GM18858 (cell line): ENCODE results near the gene NOL4L.
"Not testable (repeated sequence)": the region's sequence is repeated elsewhere in the genome, so short reads cannot be mapped to it uniquely, and the experiment has no call there.

Source experiments
- ATAC-seq: cut with Tn5 transposase; IDR thresholded peaks from one replicate; pipeline ENCODE4 v1.9.1; 2021; ENCODE audit not compliant: unreplicated experiment

NOL4L gene

DNA sequence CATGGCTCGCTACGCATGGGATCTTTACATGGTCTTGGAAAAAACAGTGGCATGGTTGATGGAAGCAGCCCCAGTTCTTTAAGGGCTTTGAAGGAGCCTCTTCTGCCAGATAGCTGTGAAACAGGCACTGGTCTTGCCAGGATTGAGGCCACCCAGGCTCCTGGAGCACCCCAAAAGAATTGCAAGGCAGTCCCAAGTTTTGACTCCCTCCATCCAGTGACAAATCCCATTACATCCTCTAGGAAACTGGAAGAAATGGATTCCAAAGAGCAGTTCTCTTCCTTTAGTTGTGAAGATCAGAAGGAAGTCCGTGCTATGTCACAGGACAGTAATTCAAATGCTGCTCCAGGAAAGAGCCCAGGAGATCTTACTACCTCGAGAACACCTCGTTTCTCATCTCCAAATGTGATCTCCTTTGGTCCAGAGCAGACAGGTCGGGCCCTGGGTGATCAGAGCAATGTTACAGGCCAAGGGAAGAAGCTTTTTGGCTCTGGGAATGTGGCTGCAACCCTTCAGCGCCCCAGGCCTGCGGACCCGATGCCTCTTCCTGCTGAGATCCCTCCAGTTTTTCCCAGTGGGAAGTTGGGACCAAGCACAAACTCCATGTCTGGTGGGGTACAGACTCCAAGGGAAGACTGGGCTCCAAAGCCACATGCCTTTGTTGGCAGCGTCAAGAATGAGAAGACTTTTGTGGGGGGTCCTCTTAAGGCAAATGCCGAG lies 148.8 kb downstream of the NOL4L start:
- ATAC-seq, result no peak

GRCh38 chr20:32435449-32436107 lies 149.6 kb downstream of the NOL4L start:
- ATAC-seq, result no peak

DNA sequence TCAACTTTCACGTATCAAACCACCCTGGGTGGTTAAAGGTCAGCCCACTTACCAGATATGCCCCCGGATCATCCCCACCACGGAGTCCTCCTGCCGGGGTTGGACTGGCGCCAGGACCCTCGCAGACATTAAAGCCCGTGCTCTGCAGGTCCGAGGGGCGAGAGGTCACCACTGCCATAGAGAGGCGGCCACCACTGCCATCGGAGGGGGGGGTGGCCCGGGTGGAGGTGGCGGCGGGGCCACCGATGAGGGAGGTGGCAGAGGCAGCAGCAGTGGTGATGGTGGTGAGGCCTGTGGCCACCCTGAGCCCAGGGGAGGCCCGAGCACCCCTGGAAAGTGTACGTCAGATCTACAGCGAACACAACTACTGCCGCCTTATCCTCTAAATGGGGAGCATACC lies 150.7 kb downstream of the NOL4L start:
- no peak for ATAC-seq

GRCh38 chr20:32433311-32434021 lies 151.7 kb downstream of the NOL4L start:
- ATAC-seq, result no peak

DNA sequence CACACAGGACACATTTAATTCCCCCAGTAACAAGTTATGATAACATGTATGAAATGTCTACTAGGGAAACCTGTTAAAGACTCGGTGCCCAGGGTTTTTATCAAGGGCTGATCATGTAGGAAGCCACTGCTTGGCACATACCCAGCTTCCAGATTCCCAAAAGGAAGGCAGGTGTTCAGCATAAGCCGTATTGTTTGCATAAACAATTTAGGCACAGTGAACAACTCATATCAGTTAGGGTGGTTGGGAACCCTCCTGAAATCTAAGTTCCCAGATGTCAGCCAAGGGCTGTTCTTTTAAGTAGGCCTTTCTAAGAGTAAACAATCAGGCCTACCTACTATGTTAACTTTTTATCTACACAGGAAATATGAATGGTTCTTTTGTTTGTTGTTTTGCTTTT lies 152.9 kb downstream of the NOL4L start:
- ATAC-seq, result no peak

DNA sequence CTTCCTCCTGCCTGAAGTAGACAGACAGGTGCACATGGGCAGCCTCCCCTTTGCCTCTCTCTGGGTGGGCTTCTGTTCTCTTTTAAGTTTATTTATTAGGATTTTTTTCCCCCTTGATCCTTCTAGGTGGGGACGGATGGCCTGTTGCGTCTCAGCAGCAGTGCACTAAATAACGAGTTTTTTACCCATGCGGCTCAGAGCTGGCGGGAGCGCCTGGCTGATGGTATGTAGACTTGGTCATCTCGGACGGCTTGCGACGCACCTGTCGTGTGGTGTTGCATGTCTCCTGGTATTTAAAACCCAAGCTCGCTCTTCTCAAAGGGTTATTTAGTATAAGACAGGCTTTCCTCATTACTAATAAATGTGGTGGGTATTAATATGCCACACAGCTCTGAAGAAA lies 153.7 kb downstream of the NOL4L start:
- ATAC-seq, result no peak

- ATAC-seq, result no peak
These were observed 155.3 kb downstream of the NOL4L start for GRCh38 chr20:32429745-32430360.

DNA sequence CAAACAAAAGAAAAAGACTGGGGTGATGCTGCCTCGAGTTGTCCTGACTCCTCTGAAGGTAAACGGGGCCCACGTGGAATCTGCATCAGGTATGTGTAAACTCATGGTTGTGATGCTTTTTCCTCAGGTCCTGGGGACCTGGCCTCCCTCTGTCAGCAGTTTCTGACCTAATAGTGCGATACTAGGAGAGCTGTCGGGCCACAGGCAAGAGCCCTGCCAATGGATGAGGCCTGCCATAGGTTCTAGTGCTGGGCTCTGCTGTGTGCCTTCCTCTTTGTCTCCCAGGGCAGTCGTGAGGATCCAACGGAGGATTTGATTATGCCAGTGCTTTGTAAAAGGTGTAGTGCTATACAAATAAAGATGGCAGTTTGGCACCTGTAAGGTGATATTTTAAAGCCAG lies 155.8 kb downstream of the NOL4L start:
- ATAC-seq, result no peak

DNA sequence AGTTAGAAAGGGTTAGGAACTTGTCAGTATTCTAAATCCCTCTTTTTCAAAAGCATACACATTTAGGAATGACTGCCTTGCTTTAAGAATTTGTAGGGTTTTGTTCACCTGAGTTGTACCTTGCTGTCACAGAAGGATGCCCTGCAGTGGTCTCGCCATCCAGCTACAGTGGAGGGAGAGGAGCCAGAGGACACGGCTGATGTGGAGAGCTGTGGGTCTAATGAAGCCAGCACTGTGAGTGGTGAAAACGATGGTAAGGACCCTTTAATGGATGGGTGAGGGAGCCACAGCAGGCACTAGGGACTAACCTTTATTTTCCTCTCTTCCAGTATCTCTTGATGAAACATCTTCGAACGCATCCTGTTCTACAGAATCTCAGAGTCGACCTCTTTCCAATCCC lies 157.1 kb downstream of the NOL4L start:
- no peak for ATAC-seq

- no peak for ATAC-seq
These were observed 163.8 kb downstream of the NOL4L start for GRCh38 chr20:32421290-32421689.

GRCh38 chr20:32418376-32418775 lies 166.8 kb downstream of the NOL4L start:
- ATAC-seq, result no peak

- no peak for ATAC-seq
These were observed 168.9 kb downstream of the NOL4L start for GRCh38 chr20:32416206-32416605.

DNA sequence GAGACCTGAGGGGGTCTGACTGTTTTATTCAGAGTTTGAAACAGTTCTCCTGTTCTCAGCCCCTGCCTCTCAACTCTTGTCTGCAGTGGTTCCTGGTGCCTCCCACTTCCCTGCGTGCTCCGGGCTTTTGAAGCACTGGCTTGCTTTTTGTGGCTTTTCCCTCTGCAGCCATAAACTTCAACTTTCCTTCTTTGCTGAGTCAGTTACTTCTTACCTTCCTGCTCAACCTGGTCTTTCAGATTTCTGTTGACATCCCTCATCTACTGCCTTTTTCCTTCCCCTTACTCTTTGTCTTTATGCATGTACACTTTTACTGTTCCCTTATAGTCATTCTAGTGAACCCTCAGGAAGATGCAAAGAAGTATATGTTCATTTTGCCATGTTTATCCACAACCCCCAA lies 169.6 kb downstream of the NOL4L start:
- ATAC-seq, result no peak

GRCh38 chr20:32411955-32412706 lies 173.0 kb downstream of the NOL4L start:
- ATAC-seq, result no peak

- ATAC-seq, result not testable (repeated sequence)
These were observed 177.9 kb downstream of the NOL4L start for GRCh38 chr20:32407131-32407750.

DNA sequence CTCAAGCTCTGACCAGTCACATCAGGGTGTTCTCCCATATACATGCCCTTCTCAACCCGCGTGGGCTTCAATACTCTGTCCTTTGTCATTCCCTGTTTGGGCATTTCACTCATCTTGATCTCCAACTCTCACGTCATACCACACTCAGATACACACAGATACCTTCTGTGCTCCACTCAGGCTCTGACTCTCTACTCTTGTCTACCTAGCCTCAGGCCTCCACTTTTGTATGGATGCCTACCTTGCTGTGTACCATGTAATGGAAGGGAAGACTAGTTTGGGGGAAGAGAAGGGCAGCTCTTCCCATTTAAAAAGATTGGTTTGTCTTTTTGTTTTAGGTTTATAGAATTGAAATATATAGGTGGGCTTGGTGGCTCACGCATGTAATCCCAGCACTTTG lies 178.4 kb downstream of the NOL4L start:
- ATAC-seq, result no peak

DNA sequence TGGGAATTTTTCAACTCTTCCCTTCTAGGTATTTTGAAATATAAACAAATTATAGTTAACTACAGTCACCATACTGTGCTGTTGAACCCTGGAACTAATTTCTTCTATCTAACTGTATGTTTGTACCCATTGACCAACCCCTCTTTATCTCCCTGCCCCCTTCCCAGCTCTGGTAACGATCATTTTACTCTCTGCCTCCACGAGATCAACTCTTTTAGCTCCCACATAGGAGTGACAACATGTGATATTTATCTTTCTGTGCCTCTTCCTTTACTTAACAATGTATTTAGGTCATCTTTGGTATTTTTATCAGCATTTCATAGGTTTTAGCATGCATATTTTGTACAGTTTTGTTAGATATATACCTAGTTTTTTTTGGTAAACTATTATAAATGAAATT lies 181.1 kb downstream of the NOL4L start:
- ATAC-seq, result no peak

DNA sequence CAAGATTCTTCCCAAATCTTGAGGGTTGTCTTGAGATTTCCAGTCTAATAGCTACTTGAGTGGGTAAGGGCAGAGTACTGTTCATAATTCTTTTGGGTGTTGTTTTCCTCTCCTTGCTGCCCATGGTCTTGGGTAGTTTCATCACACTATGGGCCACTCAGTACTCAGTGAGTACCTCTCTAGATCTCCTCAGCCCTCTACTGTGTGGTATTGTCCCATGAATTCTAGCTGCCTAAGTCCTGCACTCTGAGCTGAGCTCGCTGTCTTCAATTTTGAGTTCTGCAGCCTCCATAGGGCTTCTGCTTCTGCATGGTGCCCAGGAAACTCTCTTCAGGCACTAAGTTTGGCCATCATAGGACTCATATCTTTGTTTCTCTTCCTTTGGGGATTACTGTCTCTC lies 184.7 kb downstream of the NOL4L start:
- no peak for ATAC-seq

- ATAC-seq, result no peak
These were observed 187.5 kb downstream of the NOL4L start for GRCh38 chr20:32397567-32398084.

- no peak for ATAC-seq
These were observed 188.4 kb downstream of the NOL4L start for GRCh38 chr20:32396646-32397160.
